ENCODE results near the gene NEO1. TPM values are rescaled to one million over a fixed set of nuclear protein-coding genes. Genes with fewer than 3 reads are reported as not detected.

NEO1 gene
- total RNA-seq, 4 donors from 2014 or later, result 12.7 to 30.5 (median 16.4) TPM

DNA sequence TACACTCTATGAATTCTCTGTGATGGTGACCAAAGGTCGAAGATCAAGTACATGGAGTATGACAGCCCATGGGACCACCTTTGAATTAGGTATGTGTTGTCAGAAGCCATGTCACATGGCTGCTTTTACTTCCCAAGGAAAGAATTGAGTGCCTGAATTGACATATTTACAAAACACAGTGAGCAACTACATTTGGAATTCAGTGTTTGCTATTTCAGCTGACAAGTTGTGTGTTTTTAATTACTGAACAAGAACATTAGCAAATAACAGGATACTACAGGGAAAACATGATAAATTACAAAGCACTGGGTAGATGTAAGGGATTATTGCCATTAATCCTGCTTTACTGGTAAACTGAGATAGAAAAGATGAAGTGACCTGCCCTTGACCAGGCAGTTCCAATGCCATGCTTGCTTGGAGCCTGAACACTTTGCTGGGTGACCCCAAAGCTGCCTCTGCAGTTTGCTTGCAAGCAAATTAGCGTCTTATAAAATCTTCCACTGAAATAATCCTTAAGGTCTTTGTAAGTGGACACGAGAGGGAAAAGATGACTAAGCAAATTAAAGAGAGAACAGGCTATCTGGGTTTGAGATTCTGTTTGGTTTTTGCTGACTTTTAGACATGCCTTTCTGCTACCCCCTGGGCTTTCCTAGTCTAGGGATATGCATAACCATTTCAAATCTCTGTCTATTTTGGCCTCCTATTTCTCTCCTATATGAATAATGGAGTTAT is 218.3 kb downstream of the NEO1 start:
- TF ChIP-seq, protein P1, sequence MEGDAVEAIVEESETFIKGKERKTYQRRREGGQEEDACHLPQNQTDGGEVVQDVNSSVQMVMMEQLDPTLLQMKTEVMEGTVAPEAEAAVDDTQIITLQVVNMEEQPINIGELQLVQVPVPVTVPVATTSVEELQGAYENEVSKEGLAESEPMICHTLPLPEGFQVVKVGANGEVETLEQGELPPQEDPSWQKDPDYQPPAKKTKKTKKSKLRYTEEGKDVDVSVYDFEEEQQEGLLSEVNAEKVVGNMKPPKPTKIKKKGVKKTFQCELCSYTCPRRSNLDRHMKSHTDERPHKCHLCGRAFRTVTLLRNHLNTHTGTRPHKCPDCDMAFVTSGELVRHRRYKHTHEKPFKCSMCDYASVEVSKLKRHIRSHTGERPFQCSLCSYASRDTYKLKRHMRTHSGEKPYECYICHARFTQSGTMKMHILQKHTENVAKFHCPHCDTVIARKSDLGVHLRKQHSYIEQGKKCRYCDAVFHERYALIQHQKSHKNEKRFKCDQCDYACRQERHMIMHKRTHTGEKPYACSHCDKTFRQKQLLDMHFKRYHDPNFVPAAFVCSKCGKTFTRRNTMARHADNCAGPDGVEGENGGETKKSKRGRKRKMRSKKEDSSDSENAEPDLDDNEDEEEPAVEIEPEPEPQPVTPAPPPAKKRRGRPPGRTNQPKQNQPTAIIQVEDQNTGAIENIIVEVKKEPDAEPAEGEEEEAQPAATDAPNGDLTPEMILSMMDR (IDR thresholded peaks at IDR 0.05; ENCODE audit: low read depth), result no peak

DNA sequence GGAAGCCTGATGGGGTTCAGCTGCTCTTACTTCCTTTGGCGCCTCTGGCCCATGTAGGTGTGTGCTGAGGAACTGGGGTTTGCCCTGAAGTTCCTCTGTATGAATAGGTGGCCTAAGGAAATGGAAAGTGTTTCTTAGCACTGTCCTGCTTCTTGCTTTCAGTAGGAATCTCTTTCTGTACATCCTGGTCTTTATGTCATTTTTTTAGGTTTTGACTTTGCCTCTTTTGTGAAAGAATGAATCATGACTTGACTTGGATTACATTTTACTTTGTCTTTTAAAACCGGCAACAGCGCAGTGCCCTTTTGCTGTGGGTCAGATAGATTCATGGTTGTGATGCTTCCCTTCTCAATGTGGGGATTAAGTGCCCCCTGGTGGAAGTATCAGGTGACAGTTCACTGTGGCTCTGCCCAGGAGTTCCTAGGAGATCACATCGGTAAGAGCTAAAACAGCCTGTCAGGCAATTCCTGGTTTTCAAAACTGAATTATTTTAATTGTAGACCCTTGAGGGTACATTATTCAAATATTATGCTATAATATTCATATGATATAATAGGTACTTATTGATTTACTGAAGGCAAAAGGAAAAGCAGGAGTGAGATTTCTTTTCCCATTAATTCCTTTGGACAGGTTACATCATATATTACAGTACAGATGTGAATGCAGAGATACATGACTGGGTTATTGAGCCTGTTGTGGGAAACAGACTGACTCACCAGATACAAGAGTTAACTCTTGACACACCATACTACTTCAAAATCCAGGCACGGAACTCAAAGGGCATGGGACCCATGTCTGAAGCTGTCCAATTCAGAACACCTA is 221.1 kb downstream of the NEO1 start:
- TF ChIP-seq, protein P1 (IDR thresholded peaks at IDR 0.05; ENCODE audit: low read depth), result no peak

DNA sequence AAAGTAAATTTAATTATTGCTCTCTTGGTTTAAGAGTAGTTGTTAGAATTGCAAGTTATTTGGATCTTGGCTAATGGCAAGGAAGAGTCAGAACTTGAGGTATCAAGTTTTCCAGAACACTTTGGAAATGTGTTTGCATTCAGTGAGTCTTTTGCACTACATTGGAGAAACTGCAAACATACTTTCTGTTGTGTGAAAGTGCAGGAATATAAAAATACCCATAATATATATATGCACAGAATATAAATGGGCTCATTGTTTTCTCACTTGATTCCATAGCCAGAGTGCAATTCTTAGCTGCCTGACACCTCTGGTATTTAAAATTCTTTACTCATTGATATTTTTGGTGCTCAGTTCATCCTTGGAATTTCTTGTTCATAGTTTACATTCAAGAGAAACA is 223.6 kb downstream of the NEO1 start:
- TF ChIP-seq, protein P1 (IDR thresholded peaks at IDR 0.05; ENCODE audit: low read depth), result no peak

DNA sequence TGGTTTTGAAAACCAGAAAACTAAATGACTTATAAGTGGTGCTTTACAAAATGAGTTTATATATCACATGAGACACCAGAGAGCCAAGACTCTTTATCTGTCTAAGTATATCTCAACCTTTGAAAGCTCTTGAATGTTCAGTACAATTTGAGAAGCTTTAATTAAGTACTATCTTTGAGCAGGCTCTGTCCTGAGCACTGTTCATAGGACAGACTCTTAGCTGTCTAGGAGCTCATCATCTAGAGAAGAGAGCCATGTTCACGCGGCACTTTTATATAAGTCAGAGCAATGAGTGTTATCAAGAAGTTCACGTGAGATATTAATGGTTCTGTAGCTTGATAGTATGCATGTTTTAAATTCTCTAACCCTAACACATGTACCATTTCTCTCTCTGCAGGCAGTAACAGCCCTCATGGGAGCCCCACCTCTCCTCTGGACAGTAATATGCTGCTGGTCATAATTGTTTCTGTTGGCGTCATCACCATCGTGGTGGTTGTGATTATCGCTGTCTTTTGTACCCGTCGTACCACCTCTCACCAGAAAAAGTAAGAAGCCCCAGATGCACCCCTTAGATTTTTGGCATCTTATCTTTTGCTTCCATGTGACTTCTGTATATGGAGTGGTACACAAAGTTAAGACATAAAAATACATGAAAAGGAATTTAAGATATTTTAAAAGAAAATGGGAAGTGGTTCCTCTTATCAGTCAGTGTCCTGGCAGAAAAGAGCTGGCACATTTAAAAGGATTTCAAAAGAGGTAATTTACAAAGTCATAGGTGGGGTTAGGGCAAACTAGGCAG is 230.5 kb downstream of the NEO1 start:
- TF ChIP-seq, protein P1 (IDR thresholded peaks at IDR 0.05; ENCODE audit: low read depth), result no peak

DNA sequence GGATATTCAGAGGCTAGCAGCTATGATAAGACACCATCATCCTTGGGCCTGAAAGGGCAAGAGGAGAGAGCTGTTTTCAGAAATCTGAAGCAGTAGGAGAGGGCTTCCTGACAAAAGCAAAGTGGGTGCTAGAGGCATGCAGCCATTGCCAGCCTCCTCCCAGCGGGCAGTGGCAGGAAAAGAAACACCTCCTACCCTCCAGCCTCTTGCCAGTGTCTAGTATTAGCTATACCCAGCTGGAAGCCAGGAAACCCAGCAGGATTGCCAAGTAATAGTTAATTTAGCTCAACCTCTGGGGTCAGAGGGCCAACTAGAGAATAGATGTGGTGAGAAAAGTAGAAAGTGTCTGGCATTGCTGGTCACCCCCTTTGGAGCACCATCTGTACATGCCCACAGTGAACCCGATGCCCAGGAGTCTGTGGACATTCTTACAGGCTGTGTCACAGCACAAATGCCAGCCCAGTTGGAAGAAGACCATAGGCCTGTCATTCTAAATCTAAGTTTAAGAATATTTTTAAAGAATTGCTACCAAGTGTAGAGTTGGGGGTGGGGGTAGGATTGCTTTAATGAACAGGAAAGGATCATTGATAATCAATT is 231.2 kb downstream of the NEO1 start:
- TF ChIP-seq, protein P1 (IDR thresholded peaks at IDR 0.05; ENCODE audit: low read depth), result no peak

DNA sequence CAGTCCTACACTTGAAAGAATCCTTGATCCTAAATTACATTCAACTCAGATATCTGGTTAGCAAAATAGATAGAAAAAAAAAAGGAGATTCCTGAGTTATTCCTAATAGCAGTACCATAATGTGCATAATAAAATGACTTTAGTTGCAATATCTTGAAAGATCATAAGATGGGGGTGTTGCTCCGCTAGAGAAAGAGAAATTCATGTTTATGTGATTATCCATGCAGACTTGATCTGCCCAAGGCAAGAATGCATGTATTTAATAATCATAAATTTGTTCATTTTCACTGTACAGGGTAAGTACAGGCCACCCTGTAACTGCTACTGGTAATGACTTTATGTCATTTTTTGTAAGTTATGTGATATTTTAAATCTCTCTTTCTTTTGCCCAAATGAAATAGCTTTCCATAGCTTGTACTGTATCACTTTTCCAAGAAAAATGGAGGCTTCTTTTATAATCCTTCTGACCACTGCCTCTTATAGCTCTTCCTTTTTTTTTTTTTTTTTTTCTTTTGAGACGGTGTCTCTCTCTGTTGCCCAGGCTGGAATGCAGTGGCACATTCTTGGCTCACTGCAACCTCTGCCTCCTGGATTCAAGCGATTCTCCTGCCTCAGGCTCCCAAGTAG is 231.9 kb downstream of the NEO1 start:
- TF ChIP-seq, protein P1 (IDR thresholded peaks at IDR 0.05; ENCODE audit: low read depth), result no peak

Measured in subcutaneous adipose tissue (tissue), 4 donors.